HL-60/S4 treated with phorbol 12-myristate 13-acetate at 8.2 ng/mL for 4 days and 3 days (cell line): ENCODE measurements around the gene LYRM4.
"Not testable (repeated sequence)": the region's sequence is repeated elsewhere in the genome, so short reads cannot be mapped to it uniquely, and the experiment has no call there.

ENCODE experiments used
- in situ Hi-C: fragments of 300-500 bp; cut with MboI; formaldehyde crosslinking; loops from 2 replicates; pipeline ENCODE4 v1.15.0; 2022; ENCODE audit warnings: low sequenced_read_pairs

LYRM4 gene

GRCh38 chr6:5083813-5084359 is 176.9 kb downstream of the LYRM4 start:
- in situ Hi-C loops, result no loop called here

- in situ Hi-C loops, result no loop called here
Measured at GRCh38 chr6:5083307-5083583, 177.5 kb downstream of the LYRM4 start.

- in situ Hi-C loops, result no loop called here
Measured at GRCh38 chr6:5082487-5083306, 178.1 kb downstream of the LYRM4 start.

- in situ Hi-C loops, result no loop called here
Measured at GRCh38 chr6:5081955-5082354, 178.8 kb downstream of the LYRM4 start.

GRCh38 chr6:5081182-5081581 is 179.6 kb downstream of the LYRM4 start:
- in situ Hi-C loops, result no loop called here

GRCh38 chr6:5080574-5080973 is 180.2 kb downstream of the LYRM4 start:
- in situ Hi-C loops, result no loop called here

- in situ Hi-C loops, result no loop called here
Measured at GRCh38 chr6:5079692-5080091, 181.1 kb downstream of the LYRM4 start.

GRCh38 chr6:5078121-5078669 is 182.6 kb downstream of the LYRM4 start:
- in situ Hi-C loops, result no loop called here

- in situ Hi-C loops, result no loop called here
Measured at GRCh38 chr6:5076931-5077330, 183.8 kb downstream of the LYRM4 start.

GRCh38 chr6:5073992-5074391 is 186.8 kb downstream of the LYRM4 start:
- in situ Hi-C loops, result no loop called here

- in situ Hi-C loops, result no loop called here
Measured at GRCh38 chr6:5072440-5072839, 188.3 kb downstream of the LYRM4 start.

GRCh38 chr6:5071216-5071615 is 189.5 kb downstream of the LYRM4 start:
- in situ Hi-C loops, result no loop called here

- in situ Hi-C loops, result no loop called here
Measured at GRCh38 chr6:5068153-5068751, 192.5 kb downstream of the LYRM4 start.

GRCh38 chr6:5067305-5067704 is 193.4 kb downstream of the LYRM4 start:
- in situ Hi-C loops, result no loop called here

GRCh38 chr6:5066456-5067093 is 194.2 kb downstream of the LYRM4 start:
- in situ Hi-C loops, result no loop called here

GRCh38 chr6:5063617-5064016 is 197.1 kb downstream of the LYRM4 start:
- in situ Hi-C loops, result no loop called here

GRCh38 chr6:5061152-5061551 is 199.6 kb downstream of the LYRM4 start:
- in situ Hi-C loops, result no loop called here

GRCh38 chr6:5060439-5060838 is 200.3 kb downstream of the LYRM4 start:
- in situ Hi-C loops, result not testable (repeated sequence)

- in situ Hi-C loops, result no loop called here
Measured at GRCh38 chr6:5059036-5059896, 201.5 kb downstream of the LYRM4 start.
